ENCODE results near the gene ST8SIA6. TPM values are rescaled to one million over a fixed set of nuclear protein-coding genes. Genes with fewer than 3 reads are reported as not detected.
"Not testable (repeated sequence)": the region's sequence is repeated elsewhere in the genome, so short reads cannot be mapped to it uniquely, and the experiment has no call there.

The ST8SIA6 gene
- total and polyA plus RNA-seq, 4 donors = 0.10 to 2.9 (median 2.4) TPM; not detected in 1

DNA sequence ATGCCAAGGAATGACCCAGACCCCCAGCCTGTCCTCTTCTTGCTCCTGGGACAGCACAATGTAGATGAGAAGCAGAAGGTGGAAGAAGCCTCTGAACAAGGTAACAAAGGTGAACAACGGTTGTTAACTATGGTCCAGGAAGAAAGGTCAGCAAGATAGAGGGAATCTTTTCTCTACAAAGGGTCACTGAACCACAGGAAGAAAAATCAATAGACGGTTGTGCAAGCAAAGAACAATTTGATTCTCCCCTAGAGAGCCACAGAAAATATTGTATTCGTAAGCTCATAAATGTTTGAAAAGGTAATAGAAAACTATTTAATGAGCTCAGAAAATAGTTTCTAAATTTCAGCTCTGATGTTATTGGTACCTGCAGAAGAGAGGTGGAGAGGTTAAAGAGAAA, 111.3 kb downstream of the ST8SIA6 start:
- Histone ChIP-seq H3K4me3 (ENCODE audit: low read length in 2 of 2) (no peak overlapping the region), H3K36me3 (ENCODE audit: control insufficient read depth in 1 of 2, insufficient read depth in 2 of 2, low read length in 1 of 2) (no peaks in the 10 kb centered on the region), H3K9me3 (ENCODE audit: control insufficient read depth, low read length) (peaks cover 8% of the 10 kb centered on the region), H3K27me3 (ENCODE audit: control insufficient read depth in 1 of 2, insufficient read depth in 2 of 2, low read length in 1 of 2) (no peaks in the 10 kb centered on the region), H3K4me1 (ENCODE audit: control insufficient read depth in 1 of 2, insufficient read depth in 2 of 2, low read length in 2 of 2) (no peaks in the 10 kb centered on the region), H3K27ac (ENCODE audit: low read depth in 1 of 2, low read length in 2 of 2) (no peak overlapping the region)
- intact Hi-C loops (cut with DNase I) = no loop called here
- DNase-seq (no peak), ATAC-seq (ENCODE audit: low FRiP score) (no peak)
- WGBS, 2 donors = 76 to 84% methylated on average over 3 of the region's 3 CpGs

DNA sequence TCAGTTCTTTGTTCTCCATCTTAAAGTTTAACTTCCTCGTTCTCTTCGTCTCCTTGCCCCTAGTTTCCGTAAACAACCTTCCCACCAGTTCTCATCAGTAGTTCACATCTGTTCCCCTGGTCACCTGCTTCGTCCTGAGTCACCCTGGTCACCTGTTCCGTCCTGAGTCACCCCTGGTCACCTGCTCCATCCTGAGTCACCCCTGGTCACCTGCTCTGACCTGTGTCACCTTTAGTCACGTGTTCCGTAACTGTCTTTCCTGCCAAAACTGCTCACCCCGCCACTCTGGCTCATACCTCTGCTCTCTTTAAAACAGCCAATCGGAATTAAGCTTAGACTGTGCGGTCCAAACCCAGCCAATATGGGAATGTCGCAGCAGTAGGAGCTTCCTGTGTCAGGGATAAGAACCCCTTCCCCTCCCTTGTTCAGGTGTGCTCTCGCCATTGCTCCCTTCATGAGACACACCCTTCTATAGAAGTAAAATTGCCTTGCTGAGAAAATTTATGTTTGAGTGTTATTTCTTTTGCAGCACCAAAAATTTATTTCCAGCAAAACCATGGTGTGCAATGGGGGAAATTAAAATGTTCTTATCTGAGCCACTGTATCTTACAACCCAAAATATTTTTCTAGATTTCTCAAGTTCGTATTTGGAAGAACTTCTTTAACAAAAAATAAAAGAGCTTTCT, 114.1 kb downstream of the ST8SIA6 start:
- WGBS, 2 donors = 85% methylated on average over 13 of the region's 13 CpGs
- Histone ChIP-seq H3K4me1 (ENCODE audit: control insufficient read depth in 1 of 2, insufficient read depth in 2 of 2, low read length in 2 of 2) (no peaks in the 10 kb centered on the region), H3K27me3 (ENCODE audit: control insufficient read depth in 1 of 2, insufficient read depth in 2 of 2, low read length in 1 of 2) (no peaks in the 10 kb centered on the region), H3K36me3 (ENCODE audit: control insufficient read depth in 1 of 2, insufficient read depth in 2 of 2, low read length in 1 of 2) (no peaks in the 10 kb centered on the region), H3K4me3 (ENCODE audit: low read length in 2 of 2) (no peak overlapping the region), H3K9me3 (ENCODE audit: control insufficient read depth, low read length) (peaks cover 8% of the 10 kb centered on the region), H3K27ac (ENCODE audit: low read depth in 1 of 2, low read length in 2 of 2) (no peak overlapping the region)
- intact Hi-C loops (cut with DNase I) = no loop called here
- ATAC-seq (ENCODE audit: low FRiP score) (no peak), DNase-seq (no peak)

- Histone ChIP-seq H3K4me1 (ENCODE audit: control insufficient read depth in 1 of 2, insufficient read depth in 2 of 2, low read length in 2 of 2) (no peaks in the 10 kb centered on the region), H3K9me3 (ENCODE audit: control insufficient read depth, low read length) (peaks cover 1% of the 10 kb centered on the region), H3K36me3 (ENCODE audit: control insufficient read depth in 1 of 2, insufficient read depth in 2 of 2, low read length in 1 of 2) (no peaks in the 10 kb centered on the region), H3K4me3 (ENCODE audit: low read length in 2 of 2) (no peak overlapping the region), H3K27ac (ENCODE audit: low read depth in 1 of 2, low read length in 2 of 2) (no peak overlapping the region), H3K27me3 (ENCODE audit: control insufficient read depth in 1 of 2, insufficient read depth in 2 of 2, low read length in 1 of 2) (no peaks in the 10 kb centered on the region)
- intact Hi-C loops (cut with DNase I) = no loop called here
- ATAC-seq (ENCODE audit: low FRiP score) = no peak
- WGBS, 2 donors = 43% methylated on average over 2 of the region's 2 CpGs
- DNase-seq = no peak
These were observed 119.3 kb downstream of the ST8SIA6 start for GRCh38 chr10:17335065-17335464.

DNA sequence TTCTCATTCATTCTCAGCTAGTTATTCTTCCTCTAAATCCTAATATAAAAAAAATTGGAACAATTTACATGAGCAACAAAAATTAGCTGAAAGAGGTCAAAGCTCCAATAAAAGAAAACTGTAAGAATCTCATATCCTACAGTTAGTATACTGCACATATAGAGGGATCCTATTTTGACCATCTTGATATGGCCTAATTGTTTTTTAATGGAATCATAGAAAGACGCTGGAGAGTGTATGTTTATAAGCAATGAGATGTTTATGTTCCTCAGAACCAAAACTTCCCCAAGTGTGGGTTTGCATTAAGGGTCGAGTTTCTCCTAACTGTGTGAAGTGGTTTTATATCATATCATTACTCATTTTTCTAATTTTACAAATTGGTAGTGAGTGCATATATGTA, 123.9 kb downstream of the ST8SIA6 start:
- Histone ChIP-seq H3K9me3 (ENCODE audit: control insufficient read depth, low read length) (no peaks in the 10 kb centered on the region), H3K27ac (ENCODE audit: low read depth in 1 of 2, low read length in 2 of 2) (no peak overlapping the region)
- no peak for ATAC-seq (ENCODE audit: low FRiP score)

DNA sequence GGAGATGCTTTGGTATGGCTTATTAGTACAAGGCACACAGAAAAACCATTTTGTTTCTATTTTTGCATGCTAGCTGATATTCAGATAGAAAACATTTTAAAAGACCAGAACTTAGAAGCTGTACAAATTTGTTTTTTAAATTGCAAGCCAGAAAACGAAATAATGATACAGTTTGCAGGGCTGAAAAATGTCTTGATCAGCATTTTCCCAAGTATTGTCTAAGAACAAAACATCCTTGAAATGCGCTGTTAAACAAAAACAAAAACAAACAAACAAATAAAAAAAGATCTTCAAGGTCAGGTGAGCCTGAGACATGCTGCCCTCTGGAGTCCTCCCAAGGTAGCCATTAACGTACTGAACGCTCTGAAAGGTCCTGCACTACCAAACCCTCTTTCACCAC, 128.0 kb downstream of the ST8SIA6 start:
- WGBS, 2 donors = 80 to 82% methylated on average over 4 of the region's 4 CpGs
- Histone ChIP-seq H3K4me1 (ENCODE audit: control insufficient read depth in 1 of 2, insufficient read depth in 2 of 2, low read length in 2 of 2) (no peaks in the 10 kb centered on the region), H3K27me3 (ENCODE audit: control insufficient read depth in 1 of 2, insufficient read depth in 2 of 2, low read length in 1 of 2) (no peaks in the 10 kb centered on the region), H3K4me3 (ENCODE audit: low read length in 2 of 2) (no peak overlapping the region), H3K9me3 (ENCODE audit: control insufficient read depth, low read length) (no peaks in the 10 kb centered on the region), H3K27ac (ENCODE audit: low read depth in 1 of 2, low read length in 2 of 2) (no peak overlapping the region), H3K36me3 (ENCODE audit: control insufficient read depth in 1 of 2, insufficient read depth in 2 of 2, low read length in 1 of 2) (no peaks in the 10 kb centered on the region)
- intact Hi-C loops (cut with DNase I) = no loop called here
- ATAC-seq (ENCODE audit: low FRiP score) (no peak), DNase-seq (no peak)

More for the DNA sequence above, 123.9 kb downstream of the ST8SIA6 start:
- Histone ChIP-seq H3K4me3 (ENCODE audit: low read length in 2 of 2) (no peak overlapping the region), H3K27me3 (ENCODE audit: control insufficient read depth in 1 of 2, insufficient read depth in 2 of 2, low read length in 1 of 2) (no peaks in the 10 kb centered on the region), H3K36me3 (ENCODE audit: control insufficient read depth in 1 of 2, insufficient read depth in 2 of 2, low read length in 1 of 2) (no peaks in the 10 kb centered on the region), H3K4me1 (ENCODE audit: control insufficient read depth in 1 of 2, insufficient read depth in 2 of 2, low read length in 2 of 2) (no peaks in the 10 kb centered on the region)
- intact Hi-C loops (cut with DNase I) = no loop called here
- 77 to 83% methylated on average over 2 of the region's 2 CpGs for WGBS, 2 donors
- DNase-seq = no peak

- H3K27ac ChIP-seq (ENCODE audit: low read depth in 1 of 2, low read length in 2 of 2); H3K4me1 ChIP-seq (ENCODE audit: control insufficient read depth in 1 of 2, insufficient read depth in 2 of 2, low read length in 2 of 2); intact Hi-C loops (cut with DNase I); H3K9me3 ChIP-seq (ENCODE audit: control insufficient read depth, low read length); DNase-seq; H3K4me3 ChIP-seq (ENCODE audit: low read length in 2 of 2); H3K36me3 ChIP-seq (ENCODE audit: control insufficient read depth in 1 of 2, insufficient read depth in 2 of 2, low read length in 1 of 2); H3K27me3 ChIP-seq (ENCODE audit: control insufficient read depth in 1 of 2, insufficient read depth in 2 of 2, low read length in 1 of 2); ATAC-seq (ENCODE audit: low FRiP score): not testable (repeated sequence)
- WGBS, 2 donors = 79 to 86% methylated on average over 3 of the region's 3 CpGs
These were observed 132.4 kb downstream of the ST8SIA6 start for GRCh38 chr10:17321957-17322356.

GRCh38 chr10:17316488-17317170, 137.8 kb downstream of the ST8SIA6 start:
- WGBS, 2 donors = 69 to 81% methylated on average over 1 of the region's 1 CpG
- Histone ChIP-seq H3K36me3 (ENCODE audit: control insufficient read depth in 1 of 2, insufficient read depth in 2 of 2, low read length in 1 of 2) (no peaks in the 10 kb centered on the region), H3K27me3 (ENCODE audit: control insufficient read depth in 1 of 2, insufficient read depth in 2 of 2, low read length in 1 of 2) (no peaks in the 10 kb centered on the region), H3K27ac (ENCODE audit: low read depth in 1 of 2, low read length in 2 of 2) (no peak overlapping the region), H3K4me3 (ENCODE audit: low read length in 2 of 2) (no peak overlapping the region), H3K4me1 (ENCODE audit: control insufficient read depth in 1 of 2, insufficient read depth in 2 of 2, low read length in 2 of 2) (no peaks in the 10 kb centered on the region), H3K9me3 (ENCODE audit: control insufficient read depth, low read length) (no peaks in the 10 kb centered on the region)
- intact Hi-C loops (cut with DNase I) = no loop called here
- DNase-seq = no peak
- ATAC-seq (ENCODE audit: low FRiP score) = no peak

DNA sequence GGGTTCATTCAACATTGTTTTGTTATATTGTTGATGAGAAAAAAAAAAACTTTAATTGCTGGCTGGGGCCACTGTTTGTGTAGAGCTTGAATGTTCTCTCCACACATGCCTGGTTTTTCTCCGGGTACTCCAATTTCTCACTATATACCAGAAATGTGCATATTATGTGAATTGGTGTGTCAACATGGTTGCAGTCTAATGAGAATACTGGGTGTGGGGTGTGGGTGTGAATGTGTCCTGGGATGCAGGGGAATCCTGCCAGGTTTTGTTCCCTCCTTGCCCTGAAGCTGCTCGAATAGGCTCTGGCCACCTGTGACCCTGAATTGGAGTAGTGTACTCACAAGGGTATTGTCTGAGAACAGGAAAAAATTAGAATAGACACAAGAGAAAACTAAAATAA, 145.0 kb downstream of the ST8SIA6 start:
- H3K27ac ChIP-seq (ENCODE audit: low read depth in 1 of 2, low read length in 2 of 2) = no peak overlapping the region
- DNase-seq (no peak), ATAC-seq (ENCODE audit: low FRiP score) (no peak)
- intact Hi-C loops (cut with DNase I) = loop anchor here in 1 of 2 donors (10.0 kb wide), 1 partner anchor 115 kb away; no protein-coding TSS in a partner anchor
- H3K9me3 ChIP-seq (ENCODE audit: control insufficient read depth, low read length) = no peaks in the 10 kb centered on the region
- no peaks in the 10 kb centered on the region for H3K36me3 ChIP-seq (ENCODE audit: control insufficient read depth in 1 of 2, insufficient read depth in 2 of 2, low read length in 1 of 2)
- no peaks in the 10 kb centered on the region for H3K27me3 ChIP-seq (ENCODE audit: control insufficient read depth in 1 of 2, insufficient read depth in 2 of 2, low read length in 1 of 2)
- H3K4me1 ChIP-seq (ENCODE audit: control insufficient read depth in 1 of 2, insufficient read depth in 2 of 2, low read length in 2 of 2) = no peaks in the 10 kb centered on the region
- WGBS, 2 donors = 89 to 91% methylated on average over 2 of the region's 2 CpGs
- no peak overlapping the region for H3K4me3 ChIP-seq (ENCODE audit: low read length in 2 of 2)

GRCh38 chr10:17307123-17307522, 147.3 kb downstream of the ST8SIA6 start:
- no peaks in the 10 kb centered on the region for H3K9me3 ChIP-seq (ENCODE audit: control insufficient read depth, low read length)
- H3K4me3 ChIP-seq (ENCODE audit: low read length in 2 of 2) = no peak overlapping the region
- no peak overlapping the region for H3K27ac ChIP-seq (ENCODE audit: low read depth in 1 of 2, low read length in 2 of 2)
- no peaks in the 10 kb centered on the region for H3K36me3 ChIP-seq (ENCODE audit: control insufficient read depth in 1 of 2, insufficient read depth in 2 of 2, low read length in 1 of 2)
- WGBS, 2 donors = 62 to 68% methylated on average over 3 of the region's 3 CpGs
- intact Hi-C loops (cut with DNase I) = loop anchor here in 1 of 2 donors (10.0 kb wide), 1 partner anchor 118 kb away; no protein-coding TSS in a partner anchor
- no peaks in the 10 kb centered on the region for H3K27me3 ChIP-seq (ENCODE audit: control insufficient read depth in 1 of 2, insufficient read depth in 2 of 2, low read length in 1 of 2)
- ATAC-seq (ENCODE audit: low FRiP score) (no peak), DNase-seq (no peak)
- H3K4me1 ChIP-seq (ENCODE audit: control insufficient read depth in 1 of 2, insufficient read depth in 2 of 2, low read length in 2 of 2) = no peaks in the 10 kb centered on the region
